H1 (cell line): ENCODE measurements around the gene WDR53. TPM values are rescaled to one million over a fixed set of nuclear protein-coding genes. Genes with fewer than 3 reads are reported as not detected.

Experiments used
- CTCF ChIA-PET: fragments of 300-600 bp; sonication (Branson Sonifier 250); formaldehyde crosslinking; loops from one replicate; lab custom pipeline; 2021; ENCODE audit not compliant: partially characterized antibody; lab: Charles Lee
- POLR2A ChIA-PET: fragments of 300-600 bp; sonication (Branson Sonifier 250); formaldehyde crosslinking; loops from one replicate; lab custom pipeline; 2021; ENCODE audit warnings: inconsistent platforms; ENCODE audit not compliant: partially characterized antibody; lab: Charles Lee
- DNase-seq, 2 experiments: peaks; one replicate each; pipeline versions ENCODE4 v3.0.0 to v3.0.0-alpha.2; 2010 to 2022; ENCODE audit warnings: low spot score in 2 of 2, low read depth in 1 of 2, mixed read lengths in 1 of 2
- FAIRE-seq: peaks from 2 replicates; lab custom pipeline; 2011; peaks lifted over from hg19 to GRCh38; lab: Jason Lieb, UNC
- H2AFZ ChIP-seq: 2 replicates; pipeline ENCODE4 v1.8.1; 2012; ENCODE audit warnings: low read length, inconsistent platforms
- H2AK5ac ChIP-seq: 2 replicates; pipeline ENCODE4 v1.6.1; 2013; ENCODE audit warnings: low read depth, low read length
- H2BK120ac ChIP-seq: replicated peaks from 2 replicates; pipeline ENCODE3; 2013; ENCODE audit warnings: low read depth, low read length, inconsistent platforms
- H2BK12ac ChIP-seq: 2 replicates; pipeline ENCODE4 v1.6.1; 2013; ENCODE audit warnings: low read depth, low read length
- H2BK15ac ChIP-seq: 2 replicates; pipeline ENCODE4 v1.6.1; 2013; ENCODE audit warnings: low read length
- H2BK20ac ChIP-seq: 2 replicates; pipeline ENCODE4 v1.6.1; 2013; ENCODE audit warnings: low read length
- H2BK5ac ChIP-seq: 2 replicates; pipeline ENCODE4 v1.6.1; 2013; ENCODE audit warnings: low read depth, low read length
- H3K14ac ChIP-seq: 2 replicates; pipeline ENCODE4 v1.6.1; 2013; ENCODE audit warnings: inconsistent platforms; ENCODE audit not compliant: insufficient read length
- H3K18ac ChIP-seq: 2 replicates; pipeline ENCODE4 v1.6.1; 2013; ENCODE audit warnings: low read length; ENCODE audit errors: extremely low read depth
- H3K23ac ChIP-seq: 2 replicates; pipeline ENCODE4 v1.6.1; 2013; ENCODE audit warnings: inconsistent platforms; ENCODE audit not compliant: insufficient read length
- H3K23me2 ChIP-seq: 2 replicates; pipeline ENCODE4 v1.6.1; 2013; ENCODE audit warnings: low read depth, low read length
- H3K27ac ChIP-seq: 2 replicates; pipeline ENCODE4 v1.6.1; 2011; ENCODE audit warnings: low read depth, low read length, inconsistent platforms
- H3K27me3 ChIP-seq, 4 experiments: replicated peaks in 1 of 4; 1 replicate in 1 of 4; 2 replicates in 3 of 4; pipeline versions ENCODE4 v1.6.1 to v1.8.1; 2011 to 2013; ENCODE audit warnings: low read length in 3 of 4, mild to moderate bottlenecking in 3 of 4, inconsistent platforms in 2 of 4, mixed read lengths in 2 of 4, moderate library complexity in 1 of 4; ENCODE audit not compliant: control insufficient read depth in 3 of 4, insufficient read depth in 3 of 4; ENCODE audit errors: extremely low read depth in 1 of 4
- H3K36me3 ChIP-seq, 4 experiments: 2 replicates each; pipeline versions ENCODE4 v1.6.1 to v1.8.1; 2011 to 2013; ENCODE audit warnings: mild to moderate bottlenecking in 4 of 4, low read length in 3 of 4, moderate library complexity in 2 of 4, control low read depth in 1 of 4, inconsistent platforms in 1 of 4; ENCODE audit not compliant: insufficient read depth in 4 of 4, control insufficient read depth in 2 of 4
- H3K4ac ChIP-seq: replicated peaks from 2 replicates; pipeline ENCODE3; 2013; ENCODE audit warnings: low read length, low read depth, mixed read lengths, inconsistent platforms; ENCODE audit not compliant: insufficient read length
- H3K4me1 ChIP-seq, 4 experiments: replicated peaks in 1 of 4; 1 replicate in 1 of 4; 2 replicates in 3 of 4; pipeline versions ENCODE4 v1.6.1 to v1.8.1; 2011 to 2013; ENCODE audit warnings: low read length in 3 of 4, inconsistent platforms in 2 of 4, mixed read lengths in 1 of 4; ENCODE audit not compliant: insufficient read depth in 4 of 4, control insufficient read depth in 3 of 4
- H3K4me2 ChIP-seq, 2 experiments: 2 replicates each; pipeline versions ENCODE4 v1.6.1 to v1.8.1; 2011 to 2013; ENCODE audit warnings: low read depth in 2 of 2, low read length in 2 of 2, control low read depth in 1 of 2, inconsistent platforms in 1 of 2, mild to moderate bottlenecking in 1 of 2; ENCODE audit not compliant: insufficient read depth in 1 of 2
- H3K4me3 ChIP-seq, 4 experiments: fragments of 200-600, 300-600 bp in 1 of 4; sonication (generic), shearing (Covaris generic), sonication (Bioruptor Twin) in 1 of 4; 2 replicates each; pipeline versions ENCODE4 v1.5.1 to v1.8.1; 2011 to 2016; ENCODE audit warnings: low read length in 4 of 4, low read depth in 3 of 4, control low read depth in 2 of 4, inconsistent platforms in 2 of 4, mild to moderate bottlenecking in 2 of 4, mixed read lengths in 1 of 4, moderate library complexity in 1 of 4; ENCODE audit not compliant: insufficient read depth in 2 of 4; ENCODE audit errors: extremely low read depth in 1 of 4
- H3K56ac ChIP-seq: replicated peaks from 2 replicates; pipeline ENCODE3; 2013; ENCODE audit warnings: low read depth, mild to moderate bottlenecking, mixed read lengths, low read length, inconsistent platforms; ENCODE audit not compliant: insufficient read length
- H3K79me1 ChIP-seq: 2 replicates; pipeline ENCODE4 v1.6.1; 2013; ENCODE audit warnings: low read depth, low read length, control low read depth
- H3K79me2 ChIP-seq, 2 experiments: 2 replicates each; pipeline versions ENCODE4 v1.6.1 to v1.8.1; 2012 to 2013; ENCODE audit warnings: low read length in 2 of 2, mild to moderate bottlenecking in 2 of 2, inconsistent platforms in 1 of 2; ENCODE audit not compliant: insufficient read depth in 2 of 2, control insufficient read depth in 1 of 2
- H3K9ac ChIP-seq, 4 experiments: replicated peaks in 1 of 4; 1 replicate in 1 of 4; 2 replicates in 3 of 4; pipeline versions ENCODE4 v1.6.1 to v1.8.1; 2011 to 2013; ENCODE audit warnings: low read depth in 3 of 4, low read length in 3 of 4, control low read depth in 2 of 4, mild to moderate bottlenecking in 2 of 4, moderate library complexity in 2 of 4, inconsistent platforms in 1 of 4; ENCODE audit errors: extremely low read depth in 1 of 4
- H3K9me3 ChIP-seq, 2 experiments: 2 replicates each; pipeline versions ENCODE4 v1.6.1 to v1.8.1; 2012 to 2013; ENCODE audit warnings: mild to moderate bottlenecking in 2 of 2, moderate library complexity in 2 of 2, control low read depth in 1 of 2, inconsistent platforms in 1 of 2, low read depth in 1 of 2, low read length in 1 of 2, mixed read lengths in 1 of 2; ENCODE audit not compliant: insufficient read depth in 2 of 2
- H4K20me1 ChIP-seq, 2 experiments: replicated peaks in 1 of 2; 2 replicates each; pipeline versions ENCODE3 to v1.8.1; 2011 to 2013; ENCODE audit warnings: inconsistent platforms in 2 of 2, low read length in 2 of 2, mild to moderate bottlenecking in 1 of 2; ENCODE audit not compliant: insufficient read depth in 2 of 2, control insufficient read depth in 1 of 2
- H4K5ac ChIP-seq: 2 replicates; pipeline ENCODE4 v1.6.1; 2013; ENCODE audit warnings: low read length, low read depth, mixed read lengths, inconsistent platforms; ENCODE audit not compliant: insufficient read length
- H4K8ac ChIP-seq: 2 replicates; pipeline ENCODE4 v1.8.0; 2013; ENCODE audit warnings: mild to moderate bottlenecking, moderate library complexity, low read length, inconsistent platforms; ENCODE audit not compliant: insufficient read depth; ENCODE audit errors: extremely low read depth
- H4K91ac ChIP-seq: replicated peaks from 2 replicates; pipeline ENCODE3; 2013; ENCODE audit warnings: low read length, mixed read lengths, inconsistent platforms; ENCODE audit not compliant: insufficient read length
- BRCA1 ChIP-seq: IDR thresholded peaks from 2 replicates; pipeline ENCODE4 v1.6.1; 2012; ENCODE audit warnings: low read depth, low read length, improper control_type of control experiment
- POLR2AphosphoS5 ChIP-seq: IDR thresholded peaks from 2 replicates; pipeline ENCODE4 v1.6.1; 2011; ENCODE audit warnings: low read depth, low read length
- WGBS, 2 experiments: shearing (Covaris generic) in 1 of 2; methylation state at CpG; one replicate each; pipeline versions ENCODE4 v1.1.6 to v1.1.7; 2013 to 2015; ENCODE audit warnings: low lambda C conversion rate in 2 of 2, mixed read lengths in 2 of 2, inconsistent platforms in 1 of 2, low coverage in 1 of 2, missing lambda C conversion rate in 1 of 2; ENCODE audit not compliant: insufficient replicate concordance in 2 of 2, insufficient coverage in 1 of 2, insufficient read length in 1 of 2; ENCODE audit errors: extremely low coverage in 1 of 2, missing lambda C conversion rate in 1 of 2; 5-methylcytosine and 5-hydroxymethylcytosine counted together
- polyA plus RNA-seq, 7 experiments: library from polyadenylated mRNA; depleted of rRNA in 3 of 7; stranded (reverse) in 5 of 7; unstranded in 2 of 7; fragments of >200 nt in 5 of 7; fragments of 200-250 nt in 2 of 7; gene quantifications; 1 replicate in 5 of 7; 2 replicates in 1 of 7; 4 replicates in 1 of 7; pipeline versions ENCODE4 v1.2.1 to v1.2.3, GENCODE V29; 2011 to 2013; ENCODE audit warnings: missing spikeins in 2 of 7, mixed read lengths in 2 of 7
- total RNA-seq: library from RNA; stranded (reverse); fragmentation: NEBNext Ultra II Directional; extraction: Animal tissue kit (Norgen Biotek cat#: 25700); gene quantifications from 2 replicates; pipeline ENCODE4 v1.2.1, GENCODE V29; 2021

WDR53 gene
- total and polyA plus RNA-seq, 2 of the 8 experiments (the other 6 are each of a cell fraction or from before 2014, with no cell fraction given), result 7.4 to 18.8 TPM

- Histone ChIP-seq H2BK20ac (no peak overlapping the region), H2BK15ac (no peak overlapping the region), H2AK5ac (no peak overlapping the region), H2BK120ac (no peak overlapping the region), H3K79me2 (peaks cover 6 to 61% of the 10 kb centered on the region in 2 experiments; a peak in 3 of 4 replicates), H3K4me2 (peak overlapping the region; percentile 79 to 92), H3K4me3 (peak overlapping the region; percentile 93 to 99 (median 96)), H3K9ac (peak overlapping the region; percentile 65 to 95 (median 92)), H3K9me3 (no peaks in the 10 kb centered on the region), H3K23ac (no peak overlapping the region), H3K27ac (peak overlapping the region; percentile 92; the same call in 1 of the 2 replicates), H3K56ac (no peak overlapping the region), H4K20me1 (peaks cover 0 to 4% of the 10 kb centered on the region in 2 experiments), H3K79me1 (peaks cover 6% of the 10 kb centered on the region; the same call in 1 of the 2 replicates), H3K18ac (no peak overlapping the region), H3K27me3 (no peaks in the 10 kb centered on the region)
- peak; percentile 13 to 65 for DNase-seq
- CTCF ChIA-PET, result interaction anchor here (1.2 to 2.0 kb wide), 2 partner anchors 14 to 40 kb away, joined by 3 to 6 read pairs; no protein-coding TSS in a partner anchor
- 3% methylated on average over 26 of the region's 44 CpGs; no CpG with 5 or more reads in 1 of the 2 experiments for WGBS, 2 experiments
- no peak for FAIRE-seq
- POLR2A ChIA-PET, result interaction anchor here (1.0 to 5.0 kb wide), 8 partner anchors 11 to 373 kb away, joined by 3 to 27 read pairs (median 4); partner anchors contain the start of gene NCBP2
- TF ChIP-seq POLR2AphosphoS5 (peak; percentile 40; the same call in 1 of the 2 replicates), BRCA1 (no peak)
- TF ChIP-seq, all 59 proteins: peak for 1
- H3K23me2 ChIP-seq, result peaks cover 12% of the 10 kb centered on the region
- H2AFZ ChIP-seq, result no peak overlapping the region; the same call in 1 of the 2 replicates
- H2BK5ac ChIP-seq, result no peak overlapping the region; the same call in 1 of the 2 replicates
- H3K4ac ChIP-seq, result no peak overlapping the region
- peaks cover 0 to 6% (median 2%) of the 10 kb centered on the region in 4 experiments; a peak in 4 of 7 replicates for H3K4me1 ChIP-seq
- no peak overlapping the region for H4K5ac ChIP-seq
- H3K36me3 ChIP-seq, result peaks cover 0 to 3% (median 1%) of the 10 kb centered on the region in 4 experiments; a peak in 1 of 8 replicates
- H4K8ac ChIP-seq, result no peak overlapping the region; the same call in 1 of the 2 replicates
- no peak overlapping the region for H4K91ac ChIP-seq
- no peak overlapping the region for H3K14ac ChIP-seq
- H2BK12ac ChIP-seq, result no peak overlapping the region
Observed at GRCh38 chr3:196569003-196569516, 706 bp upstream of the WDR53 start.
